GM21786 (cell line): ENCODE data around the gene ZNF580.

Source experiments
- ATAC-seq: cut with Tn5 transposase; IDR thresholded peaks from one replicate; pipeline ENCODE4 v1.9.1; 2021; ENCODE audit not compliant: unreplicated experiment

ZNF580 gene

GRCh38 chr19:55640577-55641425, at the start of gene ZNF580:
Gene ZNF580, plus strand, starts transcription at chr19:55641002. Its CDS starts 1,507 bp downstream, at chr19:55642509.
- ATAC-seq = no peak

- no peak for ATAC-seq
These were observed 49.2 kb upstream of the ZNF580 start for GRCh38 chr19:55591555-55591954.

GRCh38 chr19:55592391-55593090, 48.3 kb upstream of the ZNF580 start:
- ATAC-seq = no peak

GRCh38 chr19:55593096-55593772, 47.6 kb upstream of the ZNF580 start:
- ATAC-seq = no peak

GRCh38 chr19:55594996-55595545, 45.7 kb upstream of the ZNF580 start:
- no peak for ATAC-seq

GRCh38 chr19:55596304-55596703, 44.5 kb upstream of the ZNF580 start:
- ATAC-seq = no peak

- ATAC-seq = no peak
These were observed 43.3 kb upstream of the ZNF580 start for GRCh38 chr19:55597501-55597921.

GRCh38 chr19:55598034-55598433, 42.8 kb upstream of the ZNF580 start:
- no peak for ATAC-seq

GRCh38 chr19:55598719-55599467, 41.9 kb upstream of the ZNF580 start:
- ATAC-seq = peak; percentile 51

- ATAC-seq = peak; percentile 53
These were observed 41.3 kb upstream of the ZNF580 start, which contains the start of gene FIZ1 for GRCh38 chr19:55599468-55599841. Gene FIZ1, minus strand, starts transcription at chr19:55599517. Its CDS starts 1,652 bp downstream, at chr19:55597865.

GRCh38 chr19:55599842-55600661, 40.8 kb upstream of the ZNF580 start, which contains the start of gene ZNF524:
Gene ZNF524, plus strand, starts transcription at chr19:55600288. Its CDS starts 1,825 bp downstream, at chr19:55602113.
- ATAC-seq = peak; percentile 33

GRCh38 chr19:55600662-55601028, 40.2 kb upstream of the ZNF580 start:
- no peak for ATAC-seq

GRCh38 chr19:55601084-55601483, 39.7 kb upstream of the ZNF580 start:
- ATAC-seq = no peak

GRCh38 chr19:55602104-55603001, 38.4 kb upstream of the ZNF580 start:
- no peak for ATAC-seq

- no peak for ATAC-seq
These were observed 37.7 kb upstream of the ZNF580 start for GRCh38 chr19:55603115-55603514.

- ATAC-seq = no peak
These were observed 37.1 kb upstream of the ZNF580 start for GRCh38 chr19:55603581-55604292.

GRCh38 chr19:55605207-55605636, 35.6 kb upstream of the ZNF580 start:
- peak; percentile 67 for ATAC-seq
